Stimulated activated CD8-positive, alpha-beta memory T cell treated with anti-CD3 and anti-CD28 coated beads, Interleukin-4, amount 100 ng/mL, for 4 hours (primary cell): ENCODE measurements around the gene ZNF143.
"Not testable (repeated sequence)": the region's sequence is repeated elsewhere in the genome, so short reads cannot be mapped to it uniquely, and the experiment has no call there.

ENCODE experiments used
- DNase-seq, 2 donors: peaks; one replicate each; pipeline ENCODE4 v3.0.0-alpha.2; 2020; ENCODE audit warnings: low read depth in 2 of 2, low spot score in 1 of 2

The ZNF143 gene

GRCh38 chr11:9535189-9535781, 74.5 kb downstream of the ZNF143 start:
- peak; percentile 58 to 80 for DNase-seq

- no peak for DNase-seq
Observed at GRCh38 chr11:9538548-9538947, 77.7 kb downstream of the ZNF143 start.

- not testable (repeated sequence) for DNase-seq
Observed at GRCh38 chr11:9549216-9549615, 88.4 kb downstream of the ZNF143 start.

- no peak for DNase-seq
Observed at GRCh38 chr11:9550191-9550628, 89.4 kb downstream of the ZNF143 start.

- DNase-seq = no peak
Observed at GRCh38 chr11:9561279-9561982, 100.6 kb downstream of the ZNF143 start.

- no peak for DNase-seq
Observed at GRCh38 chr11:9562716-9563115, 101.9 kb downstream of the ZNF143 start.

GRCh38 chr11:9563196-9563730, 102.5 kb downstream of the ZNF143 start:
- DNase-seq = no peak

- DNase-seq = peak in 1 of 2 donors; percentile 25
Observed at GRCh38 chr11:9565822-9566560, 105.2 kb downstream of the ZNF143 start.

GRCh38 chr11:9566561-9567063, 105.8 kb downstream of the ZNF143 start:
- DNase-seq = no peak

- no peak for DNase-seq
Observed at GRCh38 chr11:9567401-9567800, 106.6 kb downstream of the ZNF143 start.

- DNase-seq = no peak
Observed at GRCh38 chr11:9568161-9568853, 107.5 kb downstream of the ZNF143 start.

- no peak for DNase-seq
Observed at GRCh38 chr11:9568854-9569587, 108.2 kb downstream of the ZNF143 start.

GRCh38 chr11:9569588-9570164, 108.9 kb downstream of the ZNF143 start:
- no peak for DNase-seq

- DNase-seq = no peak
Observed at GRCh38 chr11:9570313-9571025, 109.7 kb downstream of the ZNF143 start.

GRCh38 chr11:9571071-9571762, 110.4 kb downstream of the ZNF143 start:
- no peak for DNase-seq

GRCh38 chr11:9571763-9572115, 110.9 kb downstream of the ZNF143 start:
- no peak for DNase-seq

- DNase-seq = peak; percentile 88 to 94
Observed at GRCh38 chr11:9573052-9573774, 112.4 kb downstream of the ZNF143 start, which contains the start of gene WEE1. Gene WEE1 (plus strand): TSS chr11:9573670. CDS start chr11:9573934, 264 bp downstream.
